Measurements from ENCODE around the gene TNFSF18.

The TNFSF18 gene

GRCh38 chr1:173039626-173040025 is 11.1 kb downstream of the TNFSF18 start:
- H3F3A ChIP-seq (ENCODE audit: control insufficient read depth, insufficient read depth), result no peaks in the 10 kb centered on the region
- H3K36me3 ChIP-seq (ENCODE audit: control insufficient read depth, low read length), result no peaks in the 10 kb centered on the region
- 0 out of 2 replicates have a peak, but pooled peaks cover 3% of the 10 kb centered on the region for H3K27me3 ChIP-seq (ENCODE audit: control insufficient read depth, low read length)
- TF ChIP-seq EZH2phosphoT487 (IDR thresholded peaks at IDR 0.05; ENCODE audit: borderline replicate concordance, low read length), result no peak
- TF ChIP-seq, protein P1, sequence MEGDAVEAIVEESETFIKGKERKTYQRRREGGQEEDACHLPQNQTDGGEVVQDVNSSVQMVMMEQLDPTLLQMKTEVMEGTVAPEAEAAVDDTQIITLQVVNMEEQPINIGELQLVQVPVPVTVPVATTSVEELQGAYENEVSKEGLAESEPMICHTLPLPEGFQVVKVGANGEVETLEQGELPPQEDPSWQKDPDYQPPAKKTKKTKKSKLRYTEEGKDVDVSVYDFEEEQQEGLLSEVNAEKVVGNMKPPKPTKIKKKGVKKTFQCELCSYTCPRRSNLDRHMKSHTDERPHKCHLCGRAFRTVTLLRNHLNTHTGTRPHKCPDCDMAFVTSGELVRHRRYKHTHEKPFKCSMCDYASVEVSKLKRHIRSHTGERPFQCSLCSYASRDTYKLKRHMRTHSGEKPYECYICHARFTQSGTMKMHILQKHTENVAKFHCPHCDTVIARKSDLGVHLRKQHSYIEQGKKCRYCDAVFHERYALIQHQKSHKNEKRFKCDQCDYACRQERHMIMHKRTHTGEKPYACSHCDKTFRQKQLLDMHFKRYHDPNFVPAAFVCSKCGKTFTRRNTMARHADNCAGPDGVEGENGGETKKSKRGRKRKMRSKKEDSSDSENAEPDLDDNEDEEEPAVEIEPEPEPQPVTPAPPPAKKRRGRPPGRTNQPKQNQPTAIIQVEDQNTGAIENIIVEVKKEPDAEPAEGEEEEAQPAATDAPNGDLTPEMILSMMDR (IDR thresholded peaks at IDR 0.05; ENCODE audit: low read depth, low read length, poor library complexity, severe bottlenecking), result no peak
- no peaks in the 10 kb centered on the region for H4K20me1 ChIP-seq (ENCODE audit: control insufficient read depth, insufficient read depth, low read depth, low read length)
- H3K79me2 ChIP-seq (ENCODE audit: control insufficient read depth, low read length), result no peaks in the 10 kb centered on the region
- H3K4me2 ChIP-seq (ENCODE audit: low read length), result no peak overlapping the region
- H3K9me3 ChIP-seq (ENCODE audit: control insufficient read depth, insufficient read depth, low read length), result no peaks in the 10 kb centered on the region
- no peaks in the 10 kb centered on the region for H3K4me1 ChIP-seq (ENCODE audit: control insufficient read depth, low read length)
- H3K9me2 ChIP-seq (replicated peaks; ENCODE audit: control insufficient read depth, low read length), result no peaks in the 10 kb centered on the region
- no peak overlapping the region for H3K4me3 ChIP-seq (ENCODE audit: low read length)
- no peak overlapping the region for H3K27ac ChIP-seq (ENCODE audit: low read depth, low read length)

DNA sequence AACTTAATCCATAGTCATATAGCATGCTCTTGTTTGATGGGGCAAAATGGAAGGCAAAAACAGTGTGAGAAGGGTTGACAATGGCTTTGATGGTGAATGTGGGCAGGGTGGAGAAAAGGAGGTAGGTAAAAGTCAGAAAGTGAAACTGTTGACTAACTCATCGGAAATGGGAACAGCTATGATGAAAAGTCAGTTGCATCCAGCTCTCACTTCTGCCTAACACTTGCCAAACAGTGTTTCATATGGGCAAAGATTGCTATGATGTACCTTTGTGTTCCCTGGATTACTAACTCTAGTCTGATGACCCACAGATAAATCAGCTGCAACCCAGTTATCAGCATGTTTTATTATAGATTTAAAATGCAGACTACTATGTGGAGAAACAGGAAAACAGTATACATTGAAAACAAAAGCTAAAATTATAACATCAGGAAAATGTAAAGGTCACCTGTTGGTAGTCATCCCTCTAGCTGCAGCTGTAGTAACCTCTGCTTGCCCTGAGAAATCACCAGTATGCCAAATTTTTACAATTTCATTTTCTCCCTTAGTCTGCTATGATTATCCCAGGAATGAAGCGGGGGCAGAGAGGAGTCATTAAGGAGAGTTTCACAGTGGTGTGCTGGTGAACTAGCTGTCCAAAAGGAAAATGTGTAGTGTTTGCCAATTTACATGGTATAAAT is 11.7 kb downstream of the TNFSF18 start:
- no peaks in the 10 kb centered on the region for H3K9me2 ChIP-seq (replicated peaks; ENCODE audit: control insufficient read depth, low read length)
- no peaks in the 10 kb centered on the region for H3F3A ChIP-seq (ENCODE audit: control insufficient read depth, insufficient read depth)
- H3K79me2 ChIP-seq (ENCODE audit: control insufficient read depth, low read length), result no peaks in the 10 kb centered on the region
- no peaks in the 10 kb centered on the region for H3K9me3 ChIP-seq (ENCODE audit: control insufficient read depth, insufficient read depth, low read length)
- H3K36me3 ChIP-seq (ENCODE audit: control insufficient read depth, low read length), result no peaks in the 10 kb centered on the region
- H3K4me3 ChIP-seq (ENCODE audit: low read length), result no peak overlapping the region
- no peaks in the 10 kb centered on the region for H3K4me1 ChIP-seq (ENCODE audit: control insufficient read depth, low read length)
- no peak overlapping the region for H3K27ac ChIP-seq (ENCODE audit: low read depth, low read length)
- H4K20me1 ChIP-seq (ENCODE audit: control insufficient read depth, insufficient read depth, low read depth, low read length), result no peaks in the 10 kb centered on the region
- no peak overlapping the region for H3K4me2 ChIP-seq (ENCODE audit: low read length)
- TF ChIP-seq, protein P1 (IDR thresholded peaks at IDR 0.05; ENCODE audit: low read depth, low read length, poor library complexity, severe bottlenecking), result no peak
- no peak for TF ChIP-seq EZH2phosphoT487 (IDR thresholded peaks at IDR 0.05; ENCODE audit: borderline replicate concordance, low read length)
- H3K27me3 ChIP-seq (ENCODE audit: control insufficient read depth, low read length), result 0 out of 2 replicates have a peak, but pooled peaks cover 3% of the 10 kb centered on the region

DNA sequence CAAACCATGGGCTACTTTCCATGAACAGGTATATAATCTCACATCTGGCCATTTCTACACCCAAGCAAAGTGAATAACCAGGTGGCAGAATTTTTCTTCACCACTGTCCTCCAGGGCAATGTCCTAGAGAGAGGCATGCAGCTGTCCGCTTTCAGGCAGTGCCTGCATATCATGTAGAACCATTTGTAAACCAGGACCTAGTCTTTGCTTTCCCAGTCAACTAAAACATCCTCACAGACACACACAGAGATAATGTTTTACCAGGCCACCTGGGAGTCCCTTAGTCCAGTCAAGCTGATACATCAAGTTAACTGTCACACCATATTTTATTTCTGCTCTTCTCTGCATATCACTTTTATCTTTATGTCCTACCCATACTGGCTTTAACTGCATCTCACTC is 26.2 kb downstream of the TNFSF18 start:
- no peaks in the 10 kb centered on the region for H3K27me3 ChIP-seq (ENCODE audit: control insufficient read depth, low read length)
- H3K79me2 ChIP-seq (ENCODE audit: control insufficient read depth, low read length), result no peaks in the 10 kb centered on the region
- H3K27ac ChIP-seq (ENCODE audit: low read depth, low read length), result no peak overlapping the region
- H3K9me3 ChIP-seq (ENCODE audit: control insufficient read depth, insufficient read depth, low read length), result no peaks in the 10 kb centered on the region
- H3F3A ChIP-seq (ENCODE audit: control insufficient read depth, insufficient read depth), result peaks cover 5% of the 10 kb centered on the region
- H3K9me2 ChIP-seq (replicated peaks; ENCODE audit: control insufficient read depth, low read length), result no peaks in the 10 kb centered on the region
- no peaks in the 10 kb centered on the region for H3K36me3 ChIP-seq (ENCODE audit: control insufficient read depth, low read length)
- peaks cover 17% of the 10 kb centered on the region for H3K4me1 ChIP-seq (ENCODE audit: control insufficient read depth, low read length)
- H3K4me2 ChIP-seq (ENCODE audit: low read length), result no peak overlapping the region
- no peak overlapping the region for H3K4me3 ChIP-seq (ENCODE audit: low read length)
- TF ChIP-seq, protein P1 (IDR thresholded peaks at IDR 0.05; ENCODE audit: low read depth, low read length, poor library complexity, severe bottlenecking), result no peak
- TF ChIP-seq EZH2phosphoT487 (IDR thresholded peaks at IDR 0.05; ENCODE audit: borderline replicate concordance, low read length), result no peak
- H4K20me1 ChIP-seq (ENCODE audit: control insufficient read depth, insufficient read depth, low read depth, low read length), result no peaks in the 10 kb centered on the region

All from DOHH2 (cell line).